Measurements from ENCODE around the gene ARF1.

DNA sequence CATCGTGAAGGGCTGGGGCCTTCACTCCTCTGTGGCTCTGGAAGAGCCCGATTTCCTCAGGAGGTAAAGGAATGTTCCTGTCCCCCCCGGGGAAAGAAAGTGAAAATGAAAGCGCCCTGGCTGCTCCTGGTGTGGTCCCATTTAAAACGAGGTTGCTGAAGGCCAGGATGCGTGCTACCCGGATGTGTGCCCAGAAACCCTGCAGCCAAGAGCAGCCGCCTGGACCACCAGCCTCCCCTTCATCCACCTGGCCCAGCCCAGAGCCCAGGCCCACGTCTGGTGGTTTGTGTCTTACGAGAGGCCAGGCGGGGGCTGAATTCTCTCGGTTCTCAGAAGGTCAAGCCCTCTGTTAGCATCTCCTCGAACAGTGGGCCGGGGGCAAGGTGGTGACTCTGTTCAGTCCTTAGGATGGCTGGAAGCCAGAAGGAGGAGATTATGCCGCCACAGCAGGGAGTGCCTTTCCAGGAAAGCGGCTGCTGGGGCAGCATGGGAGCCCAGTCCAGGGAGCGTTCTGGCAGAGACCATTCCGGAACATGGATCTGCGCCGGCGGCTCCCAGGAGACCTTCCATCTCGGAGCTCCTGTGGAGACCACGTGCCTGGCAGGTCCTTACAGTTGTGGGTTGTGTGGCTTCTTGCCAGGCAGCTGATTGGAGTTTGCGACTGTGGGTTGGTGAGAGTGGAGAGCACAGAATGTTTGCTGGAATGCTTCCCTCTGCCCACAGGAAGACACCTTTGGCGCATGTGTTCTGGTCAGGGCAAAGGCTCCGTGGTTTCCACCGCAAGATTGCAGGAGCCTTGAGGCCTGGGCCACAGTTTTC is 58.9 kb downstream of the ARF1 start:
- TF ChIP-seq, protein P1, sequence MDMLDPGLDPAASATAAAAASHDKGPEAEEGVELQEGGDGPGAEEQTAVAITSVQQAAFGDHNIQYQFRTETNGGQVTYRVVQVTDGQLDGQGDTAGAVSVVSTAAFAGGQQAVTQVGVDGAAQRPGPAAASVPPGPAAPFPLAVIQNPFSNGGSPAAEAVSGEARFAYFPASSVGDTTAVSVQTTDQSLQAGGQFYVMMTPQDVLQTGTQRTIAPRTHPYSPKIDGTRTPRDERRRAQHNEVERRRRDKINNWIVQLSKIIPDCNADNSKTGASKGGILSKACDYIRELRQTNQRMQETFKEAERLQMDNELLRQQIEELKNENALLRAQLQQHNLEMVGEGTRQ (IDR thresholded peaks at IDR 0.05; ENCODE audit: low read depth, low read length) = no peak
- TF ChIP-seq, protein P1 (CRISPR knock-in tag; IDR thresholded peaks at IDR 0.05; ENCODE audit: borderline replicate concordance) = no peak
- TF ChIP-seq ZNF382 (CRISPR knock-in tag; IDR thresholded peaks at IDR 0.05; ENCODE audit: borderline replicate concordance) (no peak), SETDB1 (CRISPR knock-in tag; IDR thresholded peaks at IDR 0.05; ENCODE audit: borderline replicate concordance) (no peak), PAX8 (CRISPR knock-in tag; IDR thresholded peaks at IDR 0.05; ENCODE audit: borderline replicate concordance) (no peak), RELA (CRISPR knock-in tag; IDR thresholded peaks at IDR 0.05) (no peak), TARDBP (CRISPR knock-in tag; IDR thresholded peaks at IDR 0.05) (no peak), CEBPB (IDR thresholded peaks at IDR 0.05; ENCODE audit: borderline replicate concordance, low read depth, low read length) (no peak), FOXP4 (CRISPR knock-in tag; IDR thresholded peaks at IDR 0.05) (no peak)
- TF ChIP-seq, protein P2, sequence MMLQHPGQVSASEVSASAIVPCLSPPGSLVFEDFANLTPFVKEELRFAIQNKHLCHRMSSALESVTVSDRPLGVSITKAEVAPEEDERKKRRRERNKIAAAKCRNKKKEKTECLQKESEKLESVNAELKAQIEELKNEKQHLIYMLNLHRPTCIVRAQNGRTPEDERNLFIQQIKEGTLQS (CRISPR knock-in tag; IDR thresholded peaks at IDR 0.05) = no peak
- TF ChIP-seq, protein P3, sequence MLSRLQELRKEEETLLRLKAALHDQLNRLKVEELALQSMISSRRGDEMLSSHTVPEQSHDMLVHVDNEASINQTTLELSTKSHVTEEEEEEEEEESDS (CRISPR knock-in tag; IDR thresholded peaks at IDR 0.05; ENCODE audit: borderline replicate concordance) = no peak
